ENCODE data around the gene EHD4.

DNA sequence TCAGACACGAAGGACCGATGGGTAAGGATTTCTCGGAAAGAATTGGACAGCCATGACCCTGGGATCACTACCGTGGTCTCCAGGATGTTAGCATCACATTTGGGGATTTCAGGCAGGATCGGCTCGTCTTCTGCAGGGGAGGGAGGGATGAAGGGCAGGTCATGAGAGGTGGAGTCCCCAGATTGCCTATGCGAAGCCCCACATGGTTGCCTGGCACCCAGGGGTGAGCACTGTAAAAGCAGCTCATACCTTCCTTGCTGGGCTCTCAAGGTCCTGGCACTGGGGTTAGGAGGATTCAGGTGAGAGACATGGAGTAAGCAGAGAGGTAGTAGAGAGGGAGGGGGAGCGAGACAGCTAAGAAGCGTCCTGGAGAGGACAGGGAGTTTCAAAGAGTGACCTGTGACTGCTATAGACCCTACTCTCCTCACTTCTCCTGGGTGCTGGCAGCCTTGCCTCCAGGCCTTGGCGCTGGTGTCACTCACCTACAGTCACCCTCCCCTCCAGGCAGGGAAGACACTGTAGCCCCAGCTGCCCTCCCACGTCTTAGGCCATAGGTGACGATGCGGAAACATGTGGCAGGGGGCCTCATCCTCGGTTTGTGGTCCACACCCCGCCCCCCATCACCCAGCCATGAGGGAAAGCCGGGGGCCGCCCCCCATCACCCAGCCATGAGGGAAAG is 15.0 kb upstream of the EHD4 start:
- TF ChIP-seq ZNF274 (IDR thresholded peaks at IDR 0.05; ENCODE audit: low read depth, low read length) (no peak), YY1 (IDR thresholded peaks at IDR 0.05; ENCODE audit: insufficient read depth, insufficient read length) (no peak)
